Effector memory CD4-positive, alpha-beta T cell (primary cell): Measurements from ENCODE around the gene COPS7B.
A peak's percentile ranks its signal among the peaks of the same experiment; 100 is the strongest.
"Not testable (repeated sequence)": the region's sequence is repeated elsewhere in the genome, so short reads cannot be mapped to it uniquely, and the experiment has no call there.

Source experiments
- DNase-seq, 3 donors: peaks; one replicate each; pipeline ENCODE4 v3.0.0-alpha.2; 2020
- H3K27ac ChIP-seq: 2 replicates; pipeline ENCODE4 v1.7.0; 2013; ENCODE audit warnings: mild to moderate bottlenecking, low read length, moderate library complexity; ENCODE audit not compliant: insufficient read depth, poor library complexity, severe bottlenecking
- H3K27me3 ChIP-seq: replicated peaks from 2 replicates; pipeline ENCODE4 v1.7.0; 2013; ENCODE audit warnings: mild to moderate bottlenecking, low read length; ENCODE audit not compliant: insufficient read depth, control insufficient read depth, poor library complexity, severe bottlenecking
- H3K36me3 ChIP-seq: 2 replicates; pipeline ENCODE4 v1.7.0; 2013; ENCODE audit warnings: mild to moderate bottlenecking, low read length, moderate library complexity; ENCODE audit not compliant: control insufficient read depth, insufficient read depth
- H3K4me1 ChIP-seq: 2 replicates; pipeline ENCODE4 v1.7.0; 2013; ENCODE audit warnings: low read length, mild to moderate bottlenecking; ENCODE audit not compliant: control insufficient read depth, insufficient read depth, poor library complexity, severe bottlenecking
- H3K4me3 ChIP-seq: 2 replicates; pipeline ENCODE4 v1.7.0; 2013; ENCODE audit warnings: low read length, low read depth, mild to moderate bottlenecking; ENCODE audit not compliant: insufficient read depth, poor library complexity, severe bottlenecking
- H3K9me3 ChIP-seq: 2 replicates; pipeline ENCODE4 v1.7.0; 2013; ENCODE audit warnings: mild to moderate bottlenecking, low read length, moderate library complexity; ENCODE audit not compliant: control insufficient read depth
- total RNA-seq, 3 donors: gene quantifications; one replicate each; lab custom pipeline; 2026; lab: John Stamatoyannopoulos, UW

The COPS7B gene
- total RNA-seq = 14.5 to 30.4 (median 19.4) reads per million in 3 donors

DNA sequence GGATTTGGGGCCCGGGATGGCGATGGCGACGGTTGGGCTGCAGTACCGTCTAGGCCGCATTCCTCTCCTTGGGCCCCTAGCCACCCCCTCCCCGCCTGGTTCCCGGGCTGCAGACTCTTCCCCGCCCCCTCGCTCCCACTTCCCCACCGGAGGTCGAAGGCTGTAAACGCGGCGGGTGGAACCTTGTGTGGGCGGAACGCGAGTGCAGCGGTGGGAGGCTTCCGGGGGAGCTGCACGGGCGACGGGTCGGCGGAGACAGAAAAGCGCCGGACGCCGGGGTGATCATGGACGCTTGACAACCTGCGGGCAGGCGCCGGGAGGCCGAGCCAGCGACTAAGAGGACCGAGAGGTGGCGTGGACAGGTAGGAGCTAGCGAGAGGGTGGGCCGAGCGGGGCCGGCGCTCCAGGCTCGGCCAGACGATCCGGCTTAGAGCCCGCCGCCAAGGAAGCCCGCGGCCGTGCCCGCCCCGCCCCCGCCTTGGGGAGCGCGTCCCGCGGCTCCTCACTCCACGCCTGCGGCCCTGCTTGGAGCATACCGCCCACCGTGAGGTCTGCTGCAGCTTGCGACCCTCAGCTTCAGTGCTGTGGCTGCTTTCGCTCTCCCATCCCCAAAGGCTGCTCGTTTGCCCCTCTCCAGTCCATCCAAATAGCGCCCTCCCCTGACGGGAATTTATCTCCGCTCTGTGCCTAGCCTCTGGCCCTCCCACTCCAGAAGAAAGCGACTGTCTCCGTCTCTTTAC lies at the start of gene COPS7B:
COPS7B (plus strand) TSS at position 269 of the 740 bp plus-strand sequence. CDS start 2,126 bp downstream, outside the sequence.
- Histone ChIP-seq H3K4me1 (peaks cover 23% of the 10 kb centered on the region), H3K27me3 (no peaks in the 10 kb centered on the region), H3K27ac (peak within 1 kb of the TSS; percentile 69), H3K4me3 (peak within 1 kb of the TSS; percentile 96), H3K36me3 (peaks cover 9% of the 10 kb centered on the region), H3K9me3 (no peaks in the 10 kb centered on the region)
- peak; percentile 56 to 65 (median 65) for DNase-seq

DNA sequence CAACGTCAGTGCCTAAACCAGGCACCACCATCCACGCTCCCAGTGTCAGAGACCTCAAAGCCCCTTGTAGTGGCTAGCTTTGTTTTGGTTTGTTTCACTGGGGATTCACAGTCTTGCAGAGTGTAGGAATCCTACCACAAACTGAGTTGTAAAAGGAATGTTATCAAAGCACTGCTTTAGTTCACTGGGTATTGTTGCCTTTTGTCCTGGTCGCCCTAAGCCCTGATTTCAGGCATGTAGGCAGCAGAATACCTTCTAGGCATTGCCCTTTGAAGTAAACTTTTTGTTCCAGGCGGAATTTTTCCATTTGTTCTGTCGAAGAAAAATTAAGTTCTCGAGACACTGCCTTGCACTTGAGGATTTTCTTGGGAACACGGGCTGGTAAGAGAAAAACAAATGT lies 48.5 kb upstream of the COPS7B start:
- no peaks in the 10 kb centered on the region for H3K4me1 ChIP-seq

DNA sequence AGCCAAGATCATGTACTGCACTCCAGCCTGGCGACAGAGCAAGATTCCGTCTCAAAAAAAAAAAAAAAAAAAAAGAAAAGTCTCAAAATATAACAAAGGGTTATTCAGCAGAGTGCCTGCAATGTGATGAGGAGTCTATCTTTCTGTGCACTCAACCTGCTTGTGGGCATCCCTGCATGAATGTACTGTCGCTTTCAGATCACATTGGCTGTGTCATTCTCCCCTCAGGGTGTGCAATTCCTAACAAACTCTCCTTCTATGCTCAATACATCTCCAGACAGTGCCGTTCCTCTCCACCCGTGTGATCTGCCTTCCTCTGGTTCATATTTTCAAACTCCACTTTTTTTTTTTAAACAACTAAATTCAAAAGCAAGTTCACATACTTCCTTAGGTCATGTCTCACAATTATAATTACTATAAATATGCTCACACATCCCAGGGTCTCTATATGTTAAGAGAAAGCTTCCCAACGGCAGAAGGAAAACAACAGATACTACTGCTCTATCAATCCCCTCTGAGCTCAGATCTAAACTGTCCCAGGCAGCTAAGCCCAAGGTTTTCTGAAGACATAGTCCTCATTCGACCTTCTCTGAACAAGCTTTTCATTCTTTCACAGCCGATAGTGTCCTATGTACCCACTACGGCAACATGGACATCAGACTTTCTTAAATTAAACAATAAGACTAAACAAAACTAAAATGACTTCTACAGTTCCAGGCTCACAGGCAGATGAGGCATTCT lies 42.7 kb upstream of the COPS7B start:
- DNase-seq = no peak
- Histone ChIP-seq H3K9me3 (no peaks in the 10 kb centered on the region), H3K27me3 (no peaks in the 10 kb centered on the region), H3K4me3 (no peak overlapping the region), H3K4me1 (no peaks in the 10 kb centered on the region), H3K27ac (no peak overlapping the region), H3K36me3 (no peaks in the 10 kb centered on the region)

More for the DNA sequence above, 48.5 kb upstream of the COPS7B start:
- Histone ChIP-seq H3K4me3 (no peak overlapping the region), H3K27me3 (no peaks in the 10 kb centered on the region), H3K36me3 (peaks cover 18% of the 10 kb centered on the region), H3K9me3 (no peaks in the 10 kb centered on the region), H3K27ac (no peak overlapping the region)
- no peak for DNase-seq

DNA sequence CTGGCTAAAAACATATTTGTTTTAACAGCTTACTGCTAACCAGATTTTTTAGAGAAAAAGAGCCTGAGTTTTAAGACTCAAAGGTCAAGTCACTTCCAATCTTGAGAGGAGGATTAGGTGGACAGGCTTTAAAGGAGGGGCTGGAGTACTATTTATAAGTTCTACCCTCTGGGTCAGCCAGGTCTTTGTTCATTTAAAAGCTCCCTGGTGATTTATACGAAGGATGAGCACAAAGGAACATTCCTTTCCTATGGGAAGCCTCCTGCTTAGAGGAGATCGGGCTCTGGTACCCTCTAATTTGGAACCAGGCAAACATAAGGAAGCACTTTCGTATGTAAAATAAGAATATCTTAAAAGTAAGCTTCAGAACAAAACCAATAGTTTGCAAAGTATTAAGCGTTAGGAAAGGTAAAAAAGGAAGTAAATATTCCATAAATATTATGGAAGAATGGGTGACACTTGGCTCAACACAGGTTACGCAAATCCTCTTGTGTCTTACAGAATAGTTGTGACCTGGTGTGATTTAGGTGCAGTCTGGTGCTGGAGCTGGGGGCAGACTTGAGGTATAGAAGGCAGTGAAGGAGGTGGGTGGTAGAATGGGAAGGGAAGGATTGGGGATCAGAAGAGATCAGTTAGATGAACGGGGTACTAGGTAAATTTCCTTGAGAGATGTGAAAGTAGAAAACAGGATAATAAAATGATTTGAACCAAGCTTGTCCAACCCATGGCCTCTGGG lies 40.8 kb upstream of the COPS7B start:
- Histone ChIP-seq H3K36me3 (no peaks in the 10 kb centered on the region), H3K27me3 (no peaks in the 10 kb centered on the region), H3K27ac (no peak overlapping the region), H3K9me3 (no peaks in the 10 kb centered on the region), H3K4me3 (no peak overlapping the region), H3K4me1 (no peaks in the 10 kb centered on the region)
- DNase-seq = no peak

DNA sequence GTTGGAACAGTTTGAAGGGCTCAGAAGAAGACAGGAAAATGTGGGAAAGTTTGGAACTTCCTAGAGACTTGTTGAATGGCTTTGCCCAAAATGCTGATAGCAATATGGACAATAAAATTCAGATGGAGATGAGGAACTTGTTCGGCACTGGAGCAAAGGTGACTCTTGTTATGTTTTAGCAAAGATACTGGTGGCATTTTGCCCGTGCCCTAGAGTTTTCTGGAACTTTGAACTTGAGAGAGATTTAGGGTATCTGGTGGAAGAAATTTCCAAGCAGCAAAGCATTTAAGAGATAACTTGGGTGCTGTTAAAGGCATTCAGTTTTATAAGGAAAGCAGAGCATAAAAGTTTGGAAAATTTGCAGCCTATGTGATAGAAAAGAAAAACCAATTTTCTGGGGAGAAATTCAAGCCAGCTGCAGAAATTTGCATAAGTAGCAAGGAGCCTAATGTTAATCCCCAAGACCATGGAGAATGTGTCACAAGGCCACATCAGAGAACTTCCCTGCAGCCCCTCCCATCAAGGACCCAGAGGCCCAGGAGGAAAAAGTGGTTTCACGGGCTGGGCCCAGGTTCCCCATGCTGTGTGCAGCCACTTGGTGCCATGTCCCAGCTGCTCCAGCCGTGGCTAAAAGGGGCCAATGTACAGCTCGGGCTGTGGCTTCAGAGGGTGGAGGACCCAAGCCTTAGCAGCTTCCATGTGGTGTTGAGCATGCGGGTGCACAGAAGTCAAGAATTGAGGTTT lies 37.9 kb upstream of the COPS7B start:
- not testable (repeated sequence) for H3K27ac ChIP-seq, DNase-seq, H3K27me3 ChIP-seq, H3K4me1 ChIP-seq, H3K4me3 ChIP-seq, H3K9me3 ChIP-seq, H3K36me3 ChIP-seq

DNA sequence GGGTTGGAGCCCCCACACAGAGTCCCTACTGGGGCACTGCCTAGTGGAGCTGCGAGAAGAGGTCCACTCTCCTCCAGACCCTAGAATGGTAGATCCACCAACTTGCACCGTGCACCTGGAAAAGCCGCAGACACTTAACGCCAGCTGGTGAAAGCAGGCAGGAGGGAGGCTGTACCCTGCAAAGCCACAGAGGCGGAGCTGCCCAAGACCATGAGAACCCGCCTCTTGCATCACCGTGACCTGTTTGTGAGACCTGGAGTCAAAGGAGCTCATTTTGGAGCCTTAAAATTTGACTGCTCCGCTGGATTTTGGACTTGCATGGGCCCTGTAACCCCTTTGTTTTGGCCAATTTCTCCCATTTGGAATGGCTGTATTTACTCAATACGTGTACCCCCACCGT lies 37.2 kb upstream of the COPS7B start:
- H3K27me3 ChIP-seq, H3K27ac ChIP-seq, H3K9me3 ChIP-seq, H3K4me1 ChIP-seq, DNase-seq, H3K4me3 ChIP-seq, H3K36me3 ChIP-seq: not testable (repeated sequence)

DNA sequence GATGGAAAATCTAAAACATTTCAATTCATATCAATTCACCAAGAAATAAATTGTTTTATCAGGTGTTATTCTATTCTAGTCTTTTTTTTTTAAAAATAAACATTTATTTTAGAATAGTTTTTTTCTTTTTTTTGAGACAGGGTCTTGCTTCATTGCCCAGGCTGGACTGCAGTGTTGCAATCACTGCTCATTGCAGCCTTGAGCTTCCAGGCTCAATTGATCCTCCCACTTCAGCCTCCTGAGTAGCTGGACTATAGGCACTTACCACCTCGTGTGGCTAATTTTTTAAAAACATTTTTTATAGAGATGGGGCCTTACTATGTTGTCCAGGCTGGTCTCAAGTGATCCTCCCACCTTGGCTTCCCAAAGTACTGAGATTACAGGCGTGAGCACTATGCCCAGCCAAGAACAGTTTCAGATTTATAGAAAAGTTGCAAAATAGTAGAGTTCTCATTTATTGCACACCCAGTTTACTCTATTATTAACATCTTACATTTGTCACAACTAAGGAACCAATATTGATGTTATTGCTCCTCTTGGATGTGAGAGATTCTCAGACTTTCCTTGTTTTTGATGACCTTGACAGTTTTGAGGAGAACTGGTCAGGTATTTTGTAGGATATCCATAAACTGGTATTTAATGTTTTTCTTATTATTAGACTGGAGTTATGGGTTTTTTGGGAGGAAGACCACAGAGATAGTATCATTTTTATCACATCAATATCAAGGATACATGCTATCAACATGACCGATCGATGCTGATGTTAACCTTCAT lies 35.0 kb upstream of the COPS7B start:
- Histone ChIP-seq H3K9me3 (no peaks in the 10 kb centered on the region), H3K27me3 (no peaks in the 10 kb centered on the region), H3K4me1 (no peaks in the 10 kb centered on the region), H3K36me3 (no peaks in the 10 kb centered on the region), H3K27ac (no peak overlapping the region), H3K4me3 (no peak overlapping the region)
- no peak for DNase-seq

DNA sequence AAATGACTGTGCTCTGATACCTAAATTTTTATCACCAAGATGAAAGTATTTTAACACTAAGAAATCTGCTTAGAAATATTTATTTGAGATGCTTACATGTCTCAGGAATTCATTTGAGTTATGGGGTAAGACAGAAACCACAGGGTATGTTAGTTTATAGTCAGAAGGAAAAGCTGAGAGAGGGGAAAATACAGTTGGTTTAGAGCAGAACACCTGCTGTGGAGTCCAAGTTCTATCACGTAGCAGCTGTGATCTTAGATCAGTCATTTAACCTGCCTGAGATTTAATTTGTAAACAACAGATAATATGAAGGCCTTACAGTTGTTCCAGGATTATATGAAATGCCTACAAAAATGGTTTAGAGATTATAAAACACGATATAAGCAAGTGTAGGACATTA lies 34.2 kb upstream of the COPS7B start:
- no peaks in the 10 kb centered on the region for H3K9me3 ChIP-seq
- no peak for DNase-seq
- no peaks in the 10 kb centered on the region for H3K4me1 ChIP-seq

DNA sequence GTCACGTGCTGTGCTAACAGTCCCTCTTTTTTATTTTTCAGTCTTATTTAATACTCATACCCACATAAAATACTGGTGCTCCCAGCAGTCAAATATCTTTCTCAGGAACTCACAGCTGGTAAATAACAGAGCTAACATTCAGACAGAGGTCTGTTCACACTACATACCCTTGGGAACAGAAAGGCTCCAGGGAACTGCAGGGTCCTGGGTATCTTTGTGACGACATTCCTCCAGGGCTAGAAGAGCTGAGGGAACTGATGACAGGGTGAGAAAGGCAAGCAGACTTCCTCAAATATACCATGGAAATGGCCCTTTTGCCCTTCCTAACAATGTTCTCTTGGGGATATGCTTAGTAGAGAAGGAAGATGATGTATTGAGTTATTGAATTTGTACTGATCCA lies 24.5 kb upstream of the COPS7B start:
- DNase-seq = no peak

More for the DNA sequence above, 34.2 kb upstream of the COPS7B start:
- Histone ChIP-seq H3K36me3 (no peaks in the 10 kb centered on the region), H3K27ac (no peak overlapping the region), H3K4me3 (no peak overlapping the region), H3K27me3 (no peaks in the 10 kb centered on the region)

More for the DNA sequence above, 24.5 kb upstream of the COPS7B start:
- Histone ChIP-seq H3K27me3 (no peaks in the 10 kb centered on the region), H3K27ac (no peak overlapping the region), H3K4me3 (no peak overlapping the region), H3K9me3 (no peaks in the 10 kb centered on the region), H3K36me3 (no peaks in the 10 kb centered on the region), H3K4me1 (no peaks in the 10 kb centered on the region)
